Stimulated activated CD8-positive, alpha-beta memory T cell treated with anti-CD3 and anti-CD28 coated beads, Interleukin-7, amount 100 ng/mL, for 4 hours (primary cell): ENCODE data around the gene SHF.
"Not testable (repeated sequence)": the region's sequence is repeated elsewhere in the genome, so short reads cannot be mapped to it uniquely, and the experiment has no call there.

Experiments used
- DNase-seq, 2 donors: peaks; one replicate each; pipeline ENCODE4 v3.0.0-alpha.2; 2020; ENCODE audit warnings: low read depth in 2 of 2

Gene SHF

GRCh38 chr15:45146405-45146804, 41.4 kb downstream of the SHF start:
- DNase-seq: no peak

DNA sequence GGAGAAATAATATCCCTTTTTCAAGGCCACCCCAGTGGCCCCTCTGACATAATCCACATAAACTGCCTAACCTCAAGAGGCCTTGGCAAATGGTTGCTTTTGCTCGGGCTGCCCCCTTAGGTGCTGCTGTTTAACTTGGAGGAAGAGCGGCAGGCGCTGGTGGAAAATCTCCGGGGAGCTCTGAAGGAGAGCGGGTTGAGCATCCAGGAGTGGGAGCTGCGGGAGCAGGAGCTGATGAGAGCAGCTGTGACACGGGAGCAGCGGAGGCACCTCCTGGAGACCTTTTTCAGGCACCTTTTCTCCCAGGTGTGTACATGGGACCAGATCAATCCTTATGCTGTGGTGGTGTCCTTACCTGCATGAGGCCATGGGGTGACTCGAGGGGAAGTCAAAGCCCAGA, 43.0 kb downstream of the SHF start:
- DNase-seq: no peak

DNA sequence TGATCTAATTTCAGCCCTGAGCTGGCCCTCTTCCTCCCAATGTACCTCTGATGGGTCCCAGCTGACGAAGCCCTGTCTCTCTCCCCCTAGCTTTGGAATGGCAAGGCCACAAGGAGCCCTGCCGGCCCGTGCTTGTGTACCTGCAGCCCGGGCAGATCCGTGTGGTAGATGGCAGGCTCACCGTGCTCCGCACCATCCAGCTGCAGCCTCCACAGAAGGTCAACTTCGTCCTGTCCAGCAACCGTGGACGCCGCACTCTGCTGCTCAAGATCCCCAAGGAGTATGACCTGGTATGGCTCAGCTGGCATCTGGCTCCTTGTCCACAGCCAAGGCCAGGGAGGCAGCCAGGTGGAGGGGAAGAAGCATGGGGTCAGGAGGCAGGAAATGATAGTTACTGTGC, 43.8 kb downstream of the SHF start:
- DNase-seq: no peak

DNA sequence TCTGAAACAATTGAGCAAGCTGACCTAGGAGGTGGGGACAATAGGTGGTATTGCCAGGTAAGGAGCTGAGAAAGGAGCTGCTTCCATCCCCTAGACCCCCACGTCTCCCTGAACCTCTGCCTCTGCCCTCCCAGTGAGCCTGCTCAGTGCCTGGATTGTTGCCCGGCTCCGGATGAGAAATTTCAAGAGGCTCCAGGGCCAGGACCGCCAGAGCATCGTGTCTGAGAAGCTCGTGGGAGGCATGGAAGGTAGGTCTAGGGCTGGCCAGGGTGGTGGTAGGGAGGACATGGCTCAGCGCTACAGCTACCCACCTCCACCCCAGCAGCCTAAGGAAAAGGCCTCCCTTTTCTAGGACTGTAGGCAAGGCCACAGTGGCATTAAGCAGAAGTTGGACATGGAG, 44.7 kb downstream of the SHF start:
- DNase-seq: no peak

- DNase-seq: no peak
These were observed 46.4 kb downstream of the SHF start for GRCh38 chr15:45141386-45141785.

DNA sequence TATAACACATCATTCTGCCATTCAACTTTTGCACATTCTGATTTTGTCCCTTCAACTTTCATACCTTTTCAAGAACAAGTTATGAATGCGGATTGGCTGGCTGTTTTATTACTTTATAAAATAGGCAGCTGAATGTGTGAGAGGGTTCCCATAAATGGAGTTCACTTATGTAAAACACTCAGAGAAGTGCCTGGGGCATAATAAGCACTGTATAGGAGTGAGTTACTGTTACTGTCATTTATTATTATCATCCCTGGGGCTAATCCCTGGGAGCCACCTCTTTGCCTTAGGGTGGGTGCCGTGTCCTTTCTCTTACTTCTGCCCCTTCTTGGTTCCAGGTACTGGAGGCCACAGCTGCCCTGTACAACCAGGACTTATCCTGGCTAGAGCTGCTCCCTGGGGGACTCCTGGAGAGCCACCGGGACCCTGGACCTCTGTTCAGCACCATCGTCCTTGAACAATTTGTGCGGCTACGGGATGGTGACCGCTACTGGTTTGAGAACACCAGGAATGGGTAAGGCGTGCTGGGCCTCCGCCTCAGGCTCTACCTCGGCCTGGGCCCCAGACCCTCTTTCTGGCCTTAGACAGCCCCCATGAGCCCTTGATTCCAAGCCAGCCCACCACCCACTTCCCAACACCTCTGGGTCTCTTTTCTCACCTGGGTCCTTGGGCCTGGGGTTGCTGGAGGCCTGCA, 47.1 kb downstream of the SHF start:
- no peak for DNase-seq

DNA sequence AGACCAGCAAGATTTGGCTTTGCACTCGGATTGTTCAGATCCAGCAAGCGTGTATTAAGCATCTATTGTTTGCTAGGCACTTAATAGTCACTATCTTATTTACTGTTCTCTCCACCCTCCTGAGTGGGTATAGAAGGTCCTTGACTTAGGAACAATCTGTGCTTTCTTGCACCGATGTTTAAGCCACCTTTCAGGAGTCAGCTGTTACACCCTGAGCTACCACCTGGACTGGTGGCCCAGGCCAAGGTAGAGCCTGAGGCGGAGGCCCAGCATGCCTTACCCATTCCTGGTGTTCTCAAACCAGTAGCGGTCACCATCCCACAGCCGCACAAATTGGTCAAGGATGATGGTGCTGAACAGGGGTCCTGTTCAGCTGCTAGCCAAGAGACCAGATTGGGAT, 48.0 kb downstream of the SHF start:
- DNase-seq: no peak

DNA sequence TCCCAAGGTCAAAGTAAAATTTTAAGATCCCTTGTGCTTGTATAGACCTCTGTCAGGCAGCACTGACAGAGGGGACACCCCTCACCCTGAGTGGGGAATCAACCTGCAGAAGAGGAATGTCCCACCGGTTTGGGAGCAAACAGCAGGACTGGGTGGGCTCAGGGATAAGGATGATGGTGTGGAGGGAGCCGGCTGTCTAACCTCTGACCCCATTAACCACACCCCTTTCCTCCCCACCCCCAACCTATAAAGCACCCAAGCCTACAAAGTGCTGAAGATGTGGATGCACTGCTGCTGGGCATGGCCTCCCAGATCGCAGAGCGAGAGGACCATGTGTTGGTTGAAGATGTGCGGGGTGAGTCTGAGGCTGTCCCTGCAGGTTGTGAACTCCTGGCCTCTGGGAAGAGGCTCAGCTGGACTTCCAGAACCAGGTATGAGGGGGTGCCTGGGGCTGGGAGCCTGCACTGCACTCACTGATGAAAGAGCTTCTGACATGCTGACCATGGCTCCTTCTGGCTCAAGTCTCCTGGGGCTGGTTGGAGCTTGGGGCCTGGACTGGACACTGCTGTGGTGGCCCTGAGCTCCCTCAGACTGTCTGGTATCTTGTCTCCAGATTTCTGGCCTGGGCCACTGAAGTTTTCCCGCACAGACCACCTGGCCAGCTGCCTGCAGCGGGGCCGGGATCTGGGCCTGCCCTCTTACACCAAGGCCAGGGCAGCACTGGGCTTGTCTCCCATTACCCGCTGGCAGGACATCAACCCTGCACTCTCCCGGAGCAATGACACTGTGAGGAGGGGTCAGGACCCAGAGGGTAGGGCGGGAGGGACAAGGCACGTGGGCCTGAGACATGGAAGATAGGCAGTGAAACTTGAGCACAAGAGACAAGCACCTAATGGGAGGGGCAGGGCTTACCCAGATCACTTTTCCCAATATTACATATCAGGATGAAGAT, 48.7 kb downstream of the SHF start:
- DNase-seq: no peak

DNA sequence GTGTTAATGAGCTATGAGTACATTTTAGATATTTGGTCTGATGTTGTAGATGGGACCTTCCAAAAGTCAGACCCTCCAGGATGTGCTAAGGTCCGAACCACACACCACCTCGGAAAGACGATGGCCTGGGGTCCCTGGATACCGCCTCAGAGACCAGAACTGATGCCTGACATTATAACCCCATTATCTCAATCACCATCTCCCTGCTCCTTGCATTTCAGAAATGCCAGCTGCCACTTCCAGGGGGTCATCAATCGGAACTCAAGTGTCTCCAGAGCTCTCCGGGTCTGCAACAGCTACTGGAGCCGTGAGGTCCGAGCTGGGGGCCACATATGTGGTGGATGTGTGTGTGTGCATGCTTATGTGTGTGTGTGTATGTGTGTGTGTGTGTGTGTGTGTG, 50.1 kb downstream of the SHF start:
- DNase-seq: no peak

- DNase-seq: no peak
These were observed 51.4 kb downstream of the SHF start for GRCh38 chr15:45136378-45136764.

DNA sequence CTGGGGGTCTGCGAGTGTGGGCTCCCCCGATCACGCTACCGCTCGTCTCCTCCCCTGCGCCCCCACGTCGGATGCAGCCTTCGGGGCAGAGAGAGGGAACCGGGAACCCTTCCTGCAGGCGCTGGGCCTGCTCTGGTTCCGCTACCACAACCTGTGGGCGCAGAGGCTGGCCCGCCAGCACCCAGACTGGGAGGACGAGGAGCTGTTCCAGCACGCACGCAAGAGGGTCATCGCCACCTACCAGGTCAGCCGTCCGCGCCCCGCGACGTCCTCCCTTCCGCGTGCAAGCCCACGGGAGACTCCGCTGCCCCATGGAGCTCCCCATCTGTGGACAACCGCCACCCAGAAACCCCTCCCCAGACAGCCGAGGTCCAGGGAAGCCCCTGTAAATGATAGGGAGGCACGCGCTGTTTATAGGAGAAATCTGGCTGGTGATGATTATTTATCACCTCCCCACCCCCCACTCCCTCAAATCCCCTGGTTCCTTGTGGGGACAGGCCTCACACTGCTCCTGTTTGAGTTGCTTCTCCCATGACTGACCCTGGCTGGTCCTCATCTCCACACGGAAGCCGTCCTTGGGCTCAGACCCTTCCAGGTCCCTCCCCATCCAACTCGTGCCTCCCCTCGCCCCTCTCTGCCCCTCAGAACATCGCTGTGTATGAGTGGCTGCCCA, 51.9 kb downstream of the SHF start:
- not testable (repeated sequence) for DNase-seq

DNA sequence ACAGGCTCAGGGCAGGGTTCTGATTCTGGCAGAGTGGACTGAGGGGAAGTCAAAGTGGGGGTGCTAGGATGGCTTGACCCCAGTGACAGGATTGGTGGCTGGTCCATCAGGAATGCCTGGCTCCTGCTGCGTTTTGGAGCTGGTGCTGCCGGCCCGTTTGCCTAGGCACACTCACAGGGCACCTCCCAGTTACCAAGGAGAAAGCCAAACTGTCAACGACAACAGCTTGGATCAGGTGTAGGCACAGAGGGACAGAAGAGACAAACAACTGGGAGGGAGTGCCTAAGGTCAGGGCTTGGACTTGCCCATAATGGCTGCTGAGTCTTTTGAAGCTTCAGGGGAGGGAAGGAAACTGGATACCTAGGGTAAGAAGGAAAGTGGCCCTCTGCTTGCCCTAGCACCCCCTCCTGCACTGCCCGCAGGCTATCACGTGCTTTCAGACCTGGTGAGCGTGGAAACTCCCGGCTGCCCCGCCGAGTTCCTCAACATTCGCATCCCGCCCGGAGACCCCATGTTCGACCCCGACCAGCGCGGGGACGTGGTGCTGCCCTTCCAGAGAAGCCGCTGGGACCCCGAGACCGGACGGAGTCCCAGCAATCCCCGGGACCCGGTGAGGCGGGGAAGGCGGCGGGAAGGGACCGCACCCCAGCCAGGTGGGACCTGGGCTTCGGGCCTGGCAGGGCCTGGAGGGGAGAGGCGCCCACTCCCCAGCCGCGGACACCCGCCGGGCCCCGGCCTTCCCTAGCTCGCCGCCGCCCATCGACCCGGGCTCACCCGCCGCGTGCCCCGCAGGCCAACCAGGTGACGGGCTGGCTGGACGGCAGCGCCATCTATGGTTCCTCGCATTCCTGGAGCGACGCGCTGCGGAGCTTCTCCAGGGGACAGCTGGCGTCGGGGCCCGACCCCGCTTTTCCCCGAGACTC, 52.8 kb downstream of the SHF start:
- DNase-seq: no peak

- DNase-seq: no peak
These were observed 53.7 kb downstream of the SHF start for GRCh38 chr15:45134046-45134445.

DNA sequence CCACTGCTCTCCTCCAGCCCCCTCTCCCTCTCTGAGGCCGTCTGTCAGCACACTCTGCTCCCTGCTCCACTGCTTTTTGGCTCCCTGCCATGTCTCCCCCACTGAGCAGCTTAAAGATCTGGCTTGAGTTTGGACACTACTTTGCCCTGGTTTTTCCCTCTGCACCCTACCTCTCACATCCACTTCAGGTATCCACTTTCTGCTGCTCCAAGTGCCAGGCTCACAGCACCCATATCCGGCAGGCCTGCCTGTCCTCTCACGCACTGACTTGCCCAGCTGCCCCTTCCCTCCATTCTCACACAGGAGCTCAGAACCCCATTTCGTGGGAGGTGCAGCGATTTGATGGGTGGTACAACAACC, 54.2 kb downstream of the SHF start:
- DNase-seq: no peak

- DNase-seq: no peak
These were observed 54.8 kb downstream of the SHF start for GRCh38 chr15:45132844-45133560.

- DNase-seq: no peak
These were observed 56.3 kb downstream of the SHF start for GRCh38 chr15:45131510-45131909.

DNA sequence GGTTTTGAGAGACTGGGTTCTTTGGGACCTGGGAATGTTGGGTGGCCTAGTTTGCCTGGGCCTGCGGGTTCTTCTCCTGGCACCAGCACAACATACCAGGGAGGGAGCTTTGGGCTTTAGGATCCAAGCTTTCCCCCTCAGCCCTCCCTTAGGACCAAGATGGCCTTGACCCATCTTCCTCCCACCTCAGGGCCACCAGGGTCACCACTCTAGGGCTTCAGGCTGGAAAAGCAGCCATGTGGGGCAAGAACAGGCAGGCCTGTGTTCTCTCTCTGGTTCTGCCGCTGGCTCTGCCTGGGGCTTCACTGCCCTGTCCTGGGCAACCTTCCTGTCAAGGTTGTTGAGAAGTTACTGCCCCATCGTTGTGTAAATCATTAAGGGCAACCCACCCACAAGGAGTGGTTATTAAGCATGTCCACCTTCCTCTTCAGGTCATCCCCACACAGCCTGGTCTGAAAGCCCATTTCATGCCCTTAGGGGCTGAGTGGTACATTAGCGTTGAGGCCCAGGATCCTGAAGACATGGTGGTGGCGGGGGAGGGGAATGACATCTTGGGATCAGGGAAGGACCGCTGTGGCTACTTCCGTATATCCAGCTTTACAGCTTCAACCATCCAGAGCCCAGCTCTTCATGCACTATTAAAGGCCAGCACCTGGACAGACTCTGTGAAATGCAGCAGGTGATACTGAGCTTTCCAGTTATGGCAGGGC, 57.3 kb downstream of the SHF start:
- no peak for DNase-seq

GRCh38 chr15:45129651-45130129, 58.1 kb downstream of the SHF start, which contains the start of the genes DUOX1 and DUOXA1:
DUOX1 (plus strand) TSS chr15:45129994; CDS start chr15:45131967, 1,973 bp downstream.
DUOXA1 (minus strand) TSS chr15:45129879; CDS start chr15:45123014, 6,865 bp downstream.
- peak in 1 of 2 donors; percentile 14 for DNase-seq

DNA sequence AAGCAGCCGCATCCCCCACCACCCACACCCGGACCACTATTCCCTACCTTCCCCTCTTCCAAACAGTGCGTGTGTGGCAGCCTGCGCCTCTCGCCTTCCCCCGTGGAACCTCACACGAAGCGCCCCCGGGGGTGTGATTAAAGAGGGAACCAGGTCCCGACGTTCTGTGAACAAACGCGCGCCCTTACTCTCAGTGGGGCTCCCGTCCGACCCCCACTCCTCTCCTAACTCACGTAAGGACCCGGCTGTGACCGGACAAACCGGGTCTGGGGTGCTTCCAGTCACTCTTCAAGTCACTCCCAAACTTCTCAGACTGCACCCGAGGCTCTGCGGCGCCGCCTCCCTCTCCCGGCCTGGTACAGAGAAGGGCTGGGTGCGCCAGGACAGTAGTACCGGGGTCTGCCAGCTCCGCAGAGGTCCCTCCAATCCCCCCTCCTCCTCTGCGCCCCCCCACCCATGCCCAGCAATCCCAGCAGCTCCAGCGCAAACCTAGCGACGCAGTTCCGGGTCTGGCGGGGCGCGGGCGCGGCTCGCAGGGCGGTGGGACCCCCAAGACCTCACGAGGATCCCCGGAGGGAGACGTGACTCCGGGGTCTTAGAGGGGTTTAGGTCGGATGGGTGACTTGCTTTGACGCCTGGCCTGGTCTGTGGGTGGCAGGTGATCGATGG, 58.7 kb downstream of the SHF start:
- DNase-seq: no peak
